HepG2 (cell line): ENCODE data around the gene ST8SIA6. TPM values are rescaled to one million over a fixed set of nuclear protein-coding genes. Genes with fewer than 3 reads are reported as not detected.

Experiments
- ATAC-seq: fragments of 200-7000 bp; cut with Tn5 transposase; 3 replicates; pipeline ENCODE4 v1.9.1; 2020; ENCODE audit warnings: mild to moderate bottlenecking, moderate library complexity
- BruUV-seq: library from RNA; stranded (reverse); fragments of 400-500 nt; replicated peaks from 2 replicates; lab custom pipeline; 2021; lab: Mats Ljungman, UMichigan
- CTCF ChIA-PET: fragments of 300-600 bp; formaldehyde crosslinking; extraction: SDS; loops from one replicate; lab custom pipeline; 2021; ENCODE audit warnings: low total read pairs, inconsistent platforms, low intra/inter-chr PET ratio; lab: Yijun Ruan, JAX
- POLR2A ChIA-PET: fragments of 350-600 bp; sonication (Branson Sonifier 250); formaldehyde crosslinking; loops from one replicate; lab custom pipeline; 2020; ENCODE audit warnings: antibody characterized with exemption, inconsistent platforms; lab: Yijun Ruan, JAX
- DNase-seq: peaks from one replicate; pipeline ENCODE4 v3.0.0-alpha.2; 2015; ENCODE audit warnings: low spot score
- FAIRE-seq: peaks from 3 replicates; lab custom pipeline; 2011; peaks lifted over from hg19 to GRCh38; lab: Jason Lieb, UNC
- H2AFZ ChIP-seq: one replicate; pipeline ENCODE4 v1.6.1; 2011; ENCODE audit warnings: low read length, inconsistent platforms
- H3K27ac ChIP-seq: fragments of 300-600 bp; 3 replicates; pipeline ENCODE4 v1.8.0; 2011; ENCODE audit warnings: mixed run types, mild to moderate bottlenecking, mixed read lengths, low read length, inconsistent platforms; ENCODE audit not compliant: insufficient read depth; ENCODE audit errors: extremely low read length
- H3K27me3 ChIP-seq, 2 experiments: fragments of 200-600 bp in 1 of 2; 2 replicates in 1 of 2; 3 replicates in 1 of 2; pipeline versions ENCODE4 v1.6.0 to v1.8.0; 2011; ENCODE audit warnings: low read length in 2 of 2, mild to moderate bottlenecking in 2 of 2, moderate library complexity in 2 of 2, inconsistent platforms in 1 of 2; ENCODE audit not compliant: insufficient read depth in 2 of 2, control insufficient read depth in 1 of 2
- H3K36me3 ChIP-seq, 2 experiments: fragments of 200-600 bp in 1 of 2; replicated peaks in 1 of 2; 2 replicates in 1 of 2; 3 replicates in 1 of 2; pipeline versions ENCODE4 v1.5.1 to v1.8.0; 2011; ENCODE audit warnings: low read length in 2 of 2, inconsistent platforms in 1 of 2; ENCODE audit not compliant: insufficient read depth in 2 of 2, control insufficient read depth in 1 of 2
- H3K4me1 ChIP-seq: 2 replicates; pipeline ENCODE4 v1.5.1; 2012; ENCODE audit warnings: low read length, inconsistent platforms; ENCODE audit not compliant: insufficient read depth
- H3K4me2 ChIP-seq: 2 replicates; pipeline ENCODE4 v1.6.0; 2011; ENCODE audit warnings: low read depth, low read length, inconsistent platforms
- H3K4me3 ChIP-seq, 3 experiments: fragments of 200-600 bp in 1 of 3; sonication (generic), shearing (Covaris generic) in 1 of 3; replicated peaks in 1 of 3; 2 replicates each; pipeline ENCODE4 v1.5.1; 2011 to 2016; ENCODE audit warnings: low read length in 3 of 3, inconsistent platforms in 2 of 3, low read depth in 2 of 3, mild to moderate bottlenecking in 2 of 3, control low read depth in 1 of 3, mixed read lengths in 1 of 3; ENCODE audit not compliant: insufficient read depth in 1 of 3
- H3K79me2 ChIP-seq: one replicate; pipeline ENCODE4 v1.6.1; 2011; ENCODE audit warnings: low read length, inconsistent platforms; ENCODE audit not compliant: insufficient read depth
- H3K9ac ChIP-seq: 2 replicates; pipeline ENCODE4 v1.6.0; 2011; ENCODE audit warnings: mild to moderate bottlenecking, low read depth, low read length, inconsistent platforms; ENCODE audit not compliant: insufficient read depth
- H3K9me3 ChIP-seq: 2 replicates; pipeline ENCODE4 v1.5.1; 2012; ENCODE audit warnings: mild to moderate bottlenecking, low read length
- H4K20me1 ChIP-seq: 2 replicates; pipeline ENCODE4 v1.6.0; 2011; ENCODE audit warnings: inconsistent platforms, mild to moderate bottlenecking, low read length, moderate library complexity; ENCODE audit not compliant: insufficient read depth
- CBX2 ChIP-seq, 2 experiments: fragments of 200-600 bp in 1 of 2; sonication (generic); formaldehyde crosslinking in 1 of 2; IDR thresholded peaks; 2 replicates each; pipeline versions ENCODE4 v1.7.0 to v1.8.1; 2018 to 2022; ENCODE audit warnings: low read depth in 2 of 2, low read length in 1 of 2, mild to moderate bottlenecking in 1 of 2, missing genetic modification reagents in 1 of 2
- GPN1 ChIP-seq: sonication (generic); formaldehyde crosslinking; IDR thresholded peaks from 2 replicates; pipeline ENCODE4 v1.5.1; 2020; ENCODE audit warnings: missing genetic modification reagents, borderline replicate concordance
- RBAK ChIP-seq: sonication (generic); formaldehyde crosslinking; IDR thresholded peaks from 2 replicates; pipeline ENCODE4 v1.5.1; 2020; ENCODE audit warnings: mild to moderate bottlenecking, missing genetic modification reagents
- SP1 ChIP-seq, 2 experiments: fragments of 450-650 bp in 1 of 2; sonication (generic) in 1 of 2; formaldehyde crosslinking in 1 of 2; IDR thresholded peaks; 2 replicates each; pipeline versions ENCODE4 v1.4.0 to v1.6.1; 2016 to 2020; ENCODE audit warnings: missing genetic modification reagents in 1 of 2
- SRF ChIP-seq: IDR thresholded peaks from 2 replicates; pipeline ENCODE4 v1.6.1; 2011; ENCODE audit warnings: mild to moderate bottlenecking, low read depth, low read length, moderate library complexity
- TIGD3 ChIP-seq: sonication (generic); formaldehyde crosslinking; IDR thresholded peaks from 2 replicates; pipeline ENCODE4 v1.5.1; 2020; ENCODE audit warnings: mild to moderate bottlenecking, missing genetic modification reagents, borderline replicate concordance
- TOE1 ChIP-seq: sonication (generic); formaldehyde crosslinking; IDR thresholded peaks from 2 replicates; pipeline ENCODE4 v1.4.0; 2020; ENCODE audit warnings: mild to moderate bottlenecking, missing genetic modification reagents
- ZNF614 ChIP-seq: IDR thresholded peaks from 2 replicates; pipeline ENCODE4 v1.6.1; 2018; ENCODE audit warnings: missing biosample characterization, missing genetic modification reagents, inconsistent platforms, borderline replicate concordance
- ZNF720 ChIP-seq: sonication (generic); formaldehyde crosslinking; IDR thresholded peaks from 2 replicates; pipeline ENCODE4 v1.4.0; 2020; ENCODE audit warnings: missing genetic modification reagents
- ZNF792 ChIP-seq: IDR thresholded peaks from 2 replicates; pipeline ENCODE4 v1.6.1; 2016
- ZNF850 ChIP-seq: sonication (generic); formaldehyde crosslinking; conservative IDR thresholded peaks from 2 replicates; pipeline ENCODE4 v1.9.0; 2021; ENCODE audit warnings: mild to moderate bottlenecking, missing genetic modification reagents
- WGBS: methylation state at CpG from one replicate; pipeline ENCODE4 v1.1.6; 2017; ENCODE audit warnings: low lambda C conversion rate; 5-methylcytosine and 5-hydroxymethylcytosine counted together
- in situ Hi-C: cut with HindIII; loops from 2 replicates; pipeline ENCODE4 v1.10.0; 2017; ENCODE audit warnings: low pct_unique_long_range_greater_than_20kb; ENCODE audit not compliant: extremely low pct_ligation_motif_present
- intact Hi-C: fragments of 100-400 bp; cut with micrococcal nuclease; formaldehyde crosslinking; loops from one replicate; pipeline ENCODE4 v1.10.0; 2022; ENCODE audit not compliant: unreplicated experiment
- polyA plus RNA-seq, 8 experiments: library from polyadenylated mRNA; depleted of rRNA in 3 of 8; stranded (reverse) in 7 of 8; unstranded in 1 of 8; fragments of >200 nt; fragmentation: Illumina TruSeq in 4 of 8; extraction: Trizol in 4 of 8; gene quantifications; 2 replicates each; pipeline versions ENCODE4 v1.2.1 to v1.2.3, GENCODE V29; 2011 to 2016; ENCODE audit warnings: low read depth in 4 of 8, missing spikeins in 1 of 8, mixed read lengths in 1 of 8; ENCODE audit not compliant: insufficient read depth in 1 of 8
- total RNA-seq, 5 experiments: library from RNA; depleted of rRNA; stranded (reverse); fragments of >200 nt; fragmentation: Illumina TruSeq; extraction: Trizol; gene quantifications; 2 replicates each; pipeline ENCODE4 v1.2.3, GENCODE V29; 2016; ENCODE audit warnings: low read depth in 1 of 5
- TF ChIP-seq, protein P1 (sequence below): sonication (generic); formaldehyde crosslinking; conservative IDR thresholded peaks from 2 replicates; pipeline ENCODE4 v1.4.0; 2020; ENCODE audit warnings: mild to moderate bottlenecking, missing genetic modification reagents, moderate library complexity

ST8SIA6 gene
- total and polyA plus RNA-seq, 2 of the 13 experiments (the other 11 are each of a cell fraction or from before 2014, with no cell fraction given) = not detected

- no peak for DNase-seq
- in situ Hi-C loops (loop anchor here (25.0 kb wide), 1 partner anchor 590 kb away; no protein-coding TSS in a partner anchor), intact Hi-C loops (no loop called here)
- Histone ChIP-seq H4K20me1 (no peaks in the 10 kb centered on the region), H3K27ac (no peak overlapping the region), H3K4me2 (no peak overlapping the region), H3K79me2 (no peaks in the 10 kb centered on the region), H3K9ac (no peak overlapping the region), H3K4me3 (no peak overlapping the region), H3K4me1 (no peaks in the 10 kb centered on the region), H3K27me3 (peaks cover 0 to 15% of the 10 kb centered on the region in 2 experiments; a peak in 2 of 5 replicates), H3K36me3 (no peaks in the 10 kb centered on the region), H3K9me3 (no peaks in the 10 kb centered on the region), H2AFZ (no peak overlapping the region)
- BruUV-seq = no TSS peak
- TF ChIP-seq GPN1 = no peak
- no peak for TF ChIP-seq ZNF850 (CRISPR knock-in tag)
- TF ChIP-seq ZNF792 (CRISPR knock-in tag) = no peak
- ATAC-seq = no peak
- no peak for FAIRE-seq
- CTCF ChIA-PET = no interaction called here
- 62% methylated on average over 3 of the region's 3 CpGs for WGBS
- POLR2A ChIA-PET = no interaction called here
Observed at GRCh38 chr10:17427201-17427600, 27.2 kb downstream of the ST8SIA6 start.

DNA sequence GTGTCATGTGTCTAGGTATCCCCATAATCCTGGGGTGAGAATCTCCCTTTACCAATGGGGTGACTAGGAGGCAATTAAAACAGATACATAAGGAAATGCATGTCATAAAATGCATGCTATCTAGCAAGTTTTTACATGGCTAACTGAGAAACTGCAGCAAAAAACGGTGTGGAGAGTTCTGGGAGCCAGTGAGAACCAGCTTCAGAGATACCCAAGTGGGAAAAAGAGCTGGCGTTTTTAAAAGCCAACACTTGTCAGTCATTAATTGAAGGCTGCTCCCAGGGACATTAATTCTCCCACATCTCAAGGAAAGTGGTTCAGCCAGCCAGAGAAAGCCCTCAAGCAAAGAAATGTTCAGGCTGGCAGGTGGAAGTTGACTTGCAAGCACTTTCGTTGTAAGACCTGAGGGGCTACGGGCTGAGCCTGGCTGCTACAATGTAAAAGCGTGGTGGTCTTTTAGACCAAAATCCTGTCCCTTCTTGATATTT is 28.1 kb downstream of the ST8SIA6 start:
- intact Hi-C loops = no loop called here
- no peak overlapping the region for H3K4me3 ChIP-seq
- no peaks in the 10 kb centered on the region for H4K20me1 ChIP-seq
- H3K27me3 ChIP-seq = peaks cover 0 to 8% of the 10 kb centered on the region in 2 experiments; a peak in 2 of 5 replicates
- no peak overlapping the region for H3K4me2 ChIP-seq
- ATAC-seq = no peak
- no peaks in the 10 kb centered on the region for H3K4me1 ChIP-seq
- no TSS peak for BruUV-seq
- no peak overlapping the region for H3K27ac ChIP-seq
- H3K36me3 ChIP-seq = no peaks in the 10 kb centered on the region
- no peak overlapping the region for H2AFZ ChIP-seq
- ChIA-PET POLR2A (no interaction called here), CTCF (no interaction called here)
- H3K9ac ChIP-seq = no peak overlapping the region
- H3K79me2 ChIP-seq = no peaks in the 10 kb centered on the region
- in situ Hi-C loops = loop anchor here (25.0 kb wide), 1 partner anchor 589 kb away; no protein-coding TSS in a partner anchor
- DNase-seq = no peak
- FAIRE-seq = no peak
- H3K9me3 ChIP-seq = no peaks in the 10 kb centered on the region
- WGBS = 18% methylated on average over 5 of the region's 5 CpGs
- TF ChIP-seq, protein P1, sequence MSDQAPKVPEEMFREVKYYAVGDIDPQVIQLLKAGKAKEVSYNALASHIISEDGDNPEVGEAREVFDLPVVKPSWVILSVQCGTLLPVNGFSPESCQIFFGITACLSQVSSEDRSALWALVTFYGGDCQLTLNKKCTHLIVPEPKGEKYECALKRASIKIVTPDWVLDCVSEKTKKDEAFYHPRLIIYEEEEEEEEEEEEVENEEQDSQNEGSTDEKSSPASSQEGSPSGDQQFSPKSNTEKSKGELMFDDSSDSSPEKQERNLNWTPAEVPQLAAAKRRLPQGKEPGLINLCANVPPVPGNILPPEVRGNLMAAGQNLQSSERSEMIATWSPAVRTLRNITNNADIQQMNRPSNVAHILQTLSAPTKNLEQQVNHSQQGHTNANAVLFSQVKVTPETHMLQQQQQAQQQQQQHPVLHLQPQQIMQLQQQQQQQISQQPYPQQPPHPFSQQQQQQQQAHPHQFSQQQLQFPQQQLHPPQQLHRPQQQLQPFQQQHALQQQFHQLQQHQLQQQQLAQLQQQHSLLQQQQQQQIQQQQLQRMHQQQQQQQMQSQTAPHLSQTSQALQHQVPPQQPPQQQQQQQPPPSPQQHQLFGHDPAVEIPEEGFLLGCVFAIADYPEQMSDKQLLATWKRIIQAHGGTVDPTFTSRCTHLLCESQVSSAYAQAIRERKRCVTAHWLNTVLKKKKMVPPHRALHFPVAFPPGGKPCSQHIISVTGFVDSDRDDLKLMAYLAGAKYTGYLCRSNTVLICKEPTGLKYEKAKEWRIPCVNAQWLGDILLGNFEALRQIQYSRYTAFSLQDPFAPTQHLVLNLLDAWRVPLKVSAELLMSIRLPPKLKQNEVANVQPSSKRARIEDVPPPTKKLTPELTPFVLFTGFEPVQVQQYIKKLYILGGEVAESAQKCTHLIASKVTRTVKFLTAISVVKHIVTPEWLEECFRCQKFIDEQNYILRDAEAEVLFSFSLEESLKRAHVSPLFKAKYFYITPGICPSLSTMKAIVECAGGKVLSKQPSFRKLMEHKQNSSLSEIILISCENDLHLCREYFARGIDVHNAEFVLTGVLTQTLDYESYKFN = no peak
- no peak for TF ChIP-seq RBAK (CRISPR knock-in tag)
- no peak for TF ChIP-seq TIGD3
- no peak for TF ChIP-seq ZNF720
- TF ChIP-seq ZNF614 = no peak
- TF ChIP-seq ZNF850 (CRISPR knock-in tag) = no peak
- TF ChIP-seq SRF = no peak
- TF ChIP-seq TOE1 = no peak
- TF ChIP-seq SP1 (IDR thresholded peaks at IDR 0.05) = no peak
- no peak for TF ChIP-seq SP1 (CRISPR knock-in tag; IDR thresholded peaks at IDR 0.05)
- TF ChIP-seq CBX2 (IDR thresholded peaks at IDR 0.05; ENCODE audit: low read depth, low read length) = no peak
- no peak for TF ChIP-seq CBX2 (CRISPR knock-in tag; IDR thresholded peaks at IDR 0.05; ENCODE audit: low read depth)
